Erythroblast (primary cell): Measurements from ENCODE around the gene CCDC86.

ENCODE experiments used
- GATA1 ChIP-seq: IDR thresholded peaks from 2 replicates; pipeline ENCODE4 v1.6.1; 2011; ENCODE audit warnings: low read depth, mild to moderate bottlenecking, control low read depth, low read length, moderate library complexity
- POLR2A ChIP-seq: IDR thresholded peaks from 2 replicates; pipeline ENCODE4 v1.6.1; 2011; ENCODE audit warnings: mild to moderate bottlenecking, low read length

- TF ChIP-seq POLR2A (no peak), GATA1 (no peak)
Measured at GRCh38 chr11:60854140-60854846, 12.4 kb downstream of the CCDC86 start.
